Keratinocyte (primary cell): ENCODE measurements around the gene TPM2. TPM values are rescaled to one million over a fixed set of nuclear protein-coding genes. Genes with fewer than 3 reads are reported as not detected.

Experiments used
- DNase-seq: peaks from one replicate; pipeline ENCODE4 v3.0.0-alpha.2; 2011; ENCODE audit warnings: low read depth, missing footprints, low spot score
- FAIRE-seq: peaks from 2 replicates; lab custom pipeline; 2011; peaks lifted over from hg19 to GRCh38; lab: Jason Lieb, UNC
- H2AFZ ChIP-seq: 2 replicates; pipeline ENCODE4 v1.6.0; 2012; ENCODE audit warnings: low read length, control low read depth, inconsistent platforms; ENCODE audit not compliant: control insufficient read depth
- H3K27ac ChIP-seq: 2 replicates; pipeline ENCODE4 v1.5.1; 2011; ENCODE audit warnings: low read length; ENCODE audit not compliant: control insufficient read depth, insufficient read depth
- H3K27me3 ChIP-seq: 3 replicates; pipeline ENCODE4 v1.6.0; 2011; ENCODE audit warnings: low read length; ENCODE audit not compliant: control insufficient read depth, insufficient read depth; ENCODE audit errors: extremely low read depth
- H3K36me3 ChIP-seq, 2 experiments: 2 replicates in 1 of 2; 3 replicates in 1 of 2; pipeline ENCODE4 v1.5.1; 2011; ENCODE audit warnings: low read length in 2 of 2, mild to moderate bottlenecking in 1 of 2; ENCODE audit not compliant: control insufficient read depth in 2 of 2, insufficient read depth in 2 of 2; ENCODE audit errors: extremely low read depth in 1 of 2
- H3K4me1 ChIP-seq: 3 replicates; pipeline ENCODE4 v1.5.1; 2011; ENCODE audit warnings: low read length; ENCODE audit not compliant: control insufficient read depth, insufficient read depth; ENCODE audit errors: extremely low read depth
- H3K4me2 ChIP-seq: 3 replicates; pipeline ENCODE4 v1.6.0; 2011; ENCODE audit warnings: low read depth, low read length; ENCODE audit not compliant: control insufficient read depth, insufficient read depth; ENCODE audit errors: extremely low read depth
- H3K4me3 ChIP-seq, 3 experiments: fragments of 200-600 bp in 1 of 3; sonication (generic) in 1 of 3; 2 replicates in 2 of 3; 3 replicates in 1 of 3; pipeline ENCODE4 v1.5.1; 2011 to 2016; ENCODE audit warnings: low read length in 3 of 3, mild to moderate bottlenecking in 3 of 3, control low read depth in 2 of 3, inconsistent platforms in 1 of 3, low read depth in 1 of 3, mixed read lengths in 1 of 3, mixed run types in 1 of 3, moderate library complexity in 1 of 3; ENCODE audit not compliant: control insufficient read depth in 2 of 3, insufficient read depth in 2 of 3; ENCODE audit errors: extremely low read depth in 1 of 3
- H3K79me2 ChIP-seq: 2 replicates; pipeline ENCODE4 v1.6.0; 2012; ENCODE audit warnings: low read length; ENCODE audit not compliant: control insufficient read depth, insufficient read depth
- H3K9ac ChIP-seq: 3 replicates; pipeline ENCODE4 v1.6.0; 2011; ENCODE audit warnings: low read length; ENCODE audit not compliant: control insufficient read depth, insufficient read depth; ENCODE audit errors: extremely low read depth
- H3K9me1 ChIP-seq: 3 replicates; pipeline ENCODE4 v1.6.0; 2011; ENCODE audit warnings: low read length; ENCODE audit not compliant: control insufficient read depth, insufficient read depth; ENCODE audit errors: extremely low read depth
- H3K9me3 ChIP-seq: 2 replicates; pipeline ENCODE4 v1.5.1; 2012; ENCODE audit warnings: low read depth, low read length; ENCODE audit not compliant: control insufficient read depth
- H4K20me1 ChIP-seq: 3 replicates; pipeline ENCODE4 v1.6.0; 2011; ENCODE audit warnings: low read length; ENCODE audit not compliant: control insufficient read depth, insufficient read depth; ENCODE audit errors: extremely low read depth
- EZH2 ChIP-seq: IDR thresholded peaks from one replicate; pipeline ENCODE4 v1.6.1; 2012; ENCODE audit warnings: inconsistent platforms, mild to moderate bottlenecking, low read length, moderate library complexity
- dilution Hi-C: fragments of 300-500 bp; cut with MboI; formaldehyde crosslinking; loops from one replicate; pipeline ENCODE4 v1.7.0; 2020; ENCODE audit warnings: low sequenced_read_pairs; ENCODE audit not compliant: extremely low pct_ligation_motif_present
- polyA plus RNA-seq, 5 experiments: library from polyadenylated mRNA; depleted of rRNA in 3 of 5; stranded (reverse) in 3 of 5; stranded (forward) in 1 of 5; unstranded in 1 of 5; fragments of >200 nt; gene quantifications; 1 replicate in 1 of 5; 2 replicates in 3 of 5; 3 replicates in 1 of 5; pipeline versions ENCODE4 v1.2.1 to v1.2.3, GENCODE V29; 2011 to 2012; ENCODE audit warnings: missing spikeins in 2 of 5, low read depth in 1 of 5, low replicate concordance in 1 of 5
- TF ChIP-seq, protein P1 (sequence below), 3 experiments: IDR thresholded peaks in 1 of 3; conservative IDR thresholded peaks in 1 of 3; optimal IDR thresholded peaks in 1 of 3; 2 replicates in 2 of 3; 3 replicates in 1 of 3; pipeline versions ENCODE3 to v1.5.1; 2011; ENCODE audit warnings: low read length in 3 of 3, mild to moderate bottlenecking in 3 of 3, moderate library complexity in 2 of 3, control low read depth in 1 of 3, inconsistent platforms in 1 of 3; ENCODE audit not compliant: insufficient read depth in 2 of 3; ENCODE audit errors: extremely low read depth in 1 of 3

Gene TPM2
- polyA plus RNA-seq, 1 donor (not counting 4 experiments of a cell fraction or from before 2014, with no cell fraction given): 53.1 TPM

GRCh38 chr9:35651956-35652828, 37.5 kb downstream of the TPM2 start:
- TF ChIP-seq, protein P1, sequence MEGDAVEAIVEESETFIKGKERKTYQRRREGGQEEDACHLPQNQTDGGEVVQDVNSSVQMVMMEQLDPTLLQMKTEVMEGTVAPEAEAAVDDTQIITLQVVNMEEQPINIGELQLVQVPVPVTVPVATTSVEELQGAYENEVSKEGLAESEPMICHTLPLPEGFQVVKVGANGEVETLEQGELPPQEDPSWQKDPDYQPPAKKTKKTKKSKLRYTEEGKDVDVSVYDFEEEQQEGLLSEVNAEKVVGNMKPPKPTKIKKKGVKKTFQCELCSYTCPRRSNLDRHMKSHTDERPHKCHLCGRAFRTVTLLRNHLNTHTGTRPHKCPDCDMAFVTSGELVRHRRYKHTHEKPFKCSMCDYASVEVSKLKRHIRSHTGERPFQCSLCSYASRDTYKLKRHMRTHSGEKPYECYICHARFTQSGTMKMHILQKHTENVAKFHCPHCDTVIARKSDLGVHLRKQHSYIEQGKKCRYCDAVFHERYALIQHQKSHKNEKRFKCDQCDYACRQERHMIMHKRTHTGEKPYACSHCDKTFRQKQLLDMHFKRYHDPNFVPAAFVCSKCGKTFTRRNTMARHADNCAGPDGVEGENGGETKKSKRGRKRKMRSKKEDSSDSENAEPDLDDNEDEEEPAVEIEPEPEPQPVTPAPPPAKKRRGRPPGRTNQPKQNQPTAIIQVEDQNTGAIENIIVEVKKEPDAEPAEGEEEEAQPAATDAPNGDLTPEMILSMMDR (optimal IDR thresholded peaks at IDR 0.05 in 1 of 3, IDR thresholded peaks at IDR 0.05 in 1 of 3, conservative IDR thresholded peaks at IDR 0.05 in 1 of 3; ENCODE audit: extremely low read depth in 1 of 3, insufficient read depth in 2 of 3, low read length in 3 of 3): no peak
- no peak for TF ChIP-seq EZH2
- Histone ChIP-seq H3K36me3 (no peaks in the 10 kb centered on the region), H3K27ac (no peak overlapping the region), H3K4me2 (no peak overlapping the region), H3K9ac (no peak overlapping the region), H3K9me3 (no peaks in the 10 kb centered on the region), H3K4me3 (no peak overlapping the region), H4K20me1 (no peaks in the 10 kb centered on the region), H3K9me1 (no peaks in the 10 kb centered on the region), H3K79me2 (no peaks in the 10 kb centered on the region), H3K27me3 (peaks cover 3% of the 10 kb centered on the region), H2AFZ (no peak overlapping the region), H3K4me1 (peaks cover 11% of the 10 kb centered on the region)
- FAIRE-seq (no peak), DNase-seq (no peak)
- dilution Hi-C loops: no loop called here

DNA sequence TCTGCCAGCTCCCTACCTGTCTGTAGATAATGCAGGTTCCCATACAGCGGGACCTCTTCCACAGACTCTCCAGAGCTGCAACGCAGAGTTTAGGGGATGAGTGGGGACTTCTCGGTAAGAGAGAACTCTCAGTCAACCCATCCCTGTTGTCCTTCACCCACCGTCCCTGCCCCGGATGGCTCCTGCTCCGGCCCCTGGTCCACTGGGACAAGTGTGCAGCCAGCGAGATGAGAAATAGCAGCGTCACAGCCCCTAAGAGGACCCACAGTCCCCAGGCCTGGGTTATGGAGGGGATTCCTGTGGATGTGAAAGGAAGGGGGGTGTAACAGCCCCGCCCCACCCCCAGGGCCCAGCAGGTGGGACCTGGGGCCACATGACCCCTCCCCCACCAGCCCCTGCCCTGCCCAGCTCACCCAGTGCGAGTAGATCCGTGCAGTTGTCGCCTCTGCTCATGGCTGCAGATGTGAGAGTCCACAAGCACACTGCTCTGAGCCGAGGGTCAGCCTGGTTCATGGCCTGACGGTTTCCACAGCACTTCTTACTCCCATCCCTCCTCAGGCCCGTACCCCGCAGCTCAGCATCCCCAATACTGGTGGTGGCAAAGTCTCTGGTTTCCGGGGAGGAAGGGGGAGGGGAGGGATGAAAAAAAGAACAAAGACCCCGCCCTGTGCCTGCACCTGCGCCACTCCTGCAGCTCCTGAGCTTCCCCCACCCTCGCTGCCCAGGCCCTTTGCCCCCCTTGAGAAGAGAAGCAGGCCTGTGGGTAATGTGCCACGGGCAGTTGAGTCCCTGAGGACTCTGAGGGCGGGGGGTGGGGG, 39.2 kb downstream of the TPM2 start, which contains the start of gene SIT1:
Gene SIT1, minus strand, starts transcription at position 591 of the 818 bp plus-strand sequence. Its CDS starts 78 bp downstream, at position 513.
- Histone ChIP-seq H2AFZ (peak within 1 kb of the TSS; percentile 42), H3K4me1 (peaks cover 17% of the 10 kb centered on the region), H4K20me1 (no peaks in the 10 kb centered on the region), H3K9ac (no peak within 1 kb of the TSS), H3K27ac (no peak within 1 kb of the TSS), H3K4me3 (no peak within 1 kb of the TSS), H3K27me3 (no peaks in the 10 kb centered on the region), H3K4me2 (no peak within 1 kb of the TSS), H3K9me1 (no peaks in the 10 kb centered on the region), H3K9me3 (no peaks in the 10 kb centered on the region), H3K36me3 (no peaks in the 10 kb centered on the region), H3K79me2 (no peaks in the 10 kb centered on the region)
- FAIRE-seq (no peak), DNase-seq (no peak)
- dilution Hi-C loops: no loop called here
- no peak for TF ChIP-seq EZH2
- TF ChIP-seq, protein P1 (optimal IDR thresholded peaks at IDR 0.05 in 1 of 3, IDR thresholded peaks at IDR 0.05 in 1 of 3, conservative IDR thresholded peaks at IDR 0.05 in 1 of 3; ENCODE audit: extremely low read depth in 1 of 3, insufficient read depth in 2 of 3, low read length in 3 of 3): no peak
